ENCODE results near the gene NAXD. TPM values are rescaled to one million over a fixed set of nuclear protein-coding genes. Genes with fewer than 3 reads are reported as not detected.

NAXD gene
- total RNA-seq, 2 donors from 2014 or later, result 23.4 to 27.5 TPM

GRCh38 chr13:110689041-110689440 is 73.7 kb downstream of the NAXD start:
- peaks cover 8% of the 10 kb centered on the region for H3K4me1 ChIP-seq
- peaks cover 1 to 4% of the 10 kb centered on the region in 2 donors for H3K36me3 ChIP-seq (replicated peaks in 1 of 2; ENCODE audit: insufficient read depth in 1 of 2, low read depth in 2 of 2)
- H3K9me3 ChIP-seq, result no peaks in the 10 kb centered on the region
- WGBS, 2 donors, result 87 to 95% methylated on average over 2 to 9 of the region's 9 CpGs
- ATAC-seq (no peak), DNase-seq (no peak)
- H3K4me3 ChIP-seq, result no peak overlapping the region
- H3K27ac ChIP-seq, result no peak overlapping the region
- no peak for TF ChIP-seq POLR2A (IDR thresholded peaks at IDR 0.05)
- TF ChIP-seq, protein P1, sequence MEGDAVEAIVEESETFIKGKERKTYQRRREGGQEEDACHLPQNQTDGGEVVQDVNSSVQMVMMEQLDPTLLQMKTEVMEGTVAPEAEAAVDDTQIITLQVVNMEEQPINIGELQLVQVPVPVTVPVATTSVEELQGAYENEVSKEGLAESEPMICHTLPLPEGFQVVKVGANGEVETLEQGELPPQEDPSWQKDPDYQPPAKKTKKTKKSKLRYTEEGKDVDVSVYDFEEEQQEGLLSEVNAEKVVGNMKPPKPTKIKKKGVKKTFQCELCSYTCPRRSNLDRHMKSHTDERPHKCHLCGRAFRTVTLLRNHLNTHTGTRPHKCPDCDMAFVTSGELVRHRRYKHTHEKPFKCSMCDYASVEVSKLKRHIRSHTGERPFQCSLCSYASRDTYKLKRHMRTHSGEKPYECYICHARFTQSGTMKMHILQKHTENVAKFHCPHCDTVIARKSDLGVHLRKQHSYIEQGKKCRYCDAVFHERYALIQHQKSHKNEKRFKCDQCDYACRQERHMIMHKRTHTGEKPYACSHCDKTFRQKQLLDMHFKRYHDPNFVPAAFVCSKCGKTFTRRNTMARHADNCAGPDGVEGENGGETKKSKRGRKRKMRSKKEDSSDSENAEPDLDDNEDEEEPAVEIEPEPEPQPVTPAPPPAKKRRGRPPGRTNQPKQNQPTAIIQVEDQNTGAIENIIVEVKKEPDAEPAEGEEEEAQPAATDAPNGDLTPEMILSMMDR (IDR thresholded peaks at IDR 0.05), result no peak
- no peaks in the 10 kb centered on the region for H3K27me3 ChIP-seq
- intact Hi-C loops (cut with DNase I), result no loop called here

Other genes with a start within 250 kb of the NAXD start
- 10 to 100 TPM; 23.1 to 35.5 TPM for gene RAB20, start 53.8 kb upstream of the NAXD start, total RNA-seq
- 10 to 100 TPM; 30.1 to 43.5 TPM for gene CARS2, start 90.6 kb downstream of the NAXD start, total RNA-seq
- gene ING1, start 98.2 kb downstream of the NAXD start, total RNA-seq, result 1 to 10 TPM; 3.4 to 4.6 TPM

Data from body of pancreas (tissue), 4 donors.